GM19328 (cell line): ENCODE data around the gene HCN1.

Source experiments
- ATAC-seq: cut with Tn5 transposase; IDR thresholded peaks from one replicate; pipeline ENCODE4 v1.9.1; 2021; ENCODE audit warnings: mild to moderate bottlenecking, moderate library complexity; ENCODE audit not compliant: unreplicated experiment

The HCN1 gene

GRCh38 chr5:45696206-45696836 is at the start of gene HCN1:
Gene HCN1, minus strand, starts transcription at chr5:45696380.
- no peak for ATAC-seq

- no peak for ATAC-seq
These were observed 44.9 kb upstream of the HCN1 start for GRCh38 chr5:45741110-45741509.

DNA sequence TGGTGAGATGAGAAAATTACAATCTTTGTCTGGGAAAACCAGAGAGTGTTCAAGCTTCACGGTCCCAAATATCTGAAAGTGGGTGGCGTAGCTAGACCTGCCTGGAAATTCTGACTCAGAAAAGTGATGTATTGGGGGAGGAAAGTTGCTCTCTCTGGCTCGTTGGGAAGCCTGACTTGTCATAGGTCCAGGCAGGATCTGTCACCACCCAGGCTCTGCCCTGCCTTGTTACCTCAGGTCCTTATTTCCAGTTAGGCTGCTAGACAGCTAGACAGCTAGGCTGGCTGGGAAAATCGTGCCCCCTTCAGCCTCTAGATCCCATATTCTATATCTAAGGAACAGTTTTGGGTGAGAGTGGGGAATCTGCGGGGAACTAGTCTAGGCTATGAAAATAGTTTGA is 41.0 kb upstream of the HCN1 start:
- ATAC-seq: no peak

DNA sequence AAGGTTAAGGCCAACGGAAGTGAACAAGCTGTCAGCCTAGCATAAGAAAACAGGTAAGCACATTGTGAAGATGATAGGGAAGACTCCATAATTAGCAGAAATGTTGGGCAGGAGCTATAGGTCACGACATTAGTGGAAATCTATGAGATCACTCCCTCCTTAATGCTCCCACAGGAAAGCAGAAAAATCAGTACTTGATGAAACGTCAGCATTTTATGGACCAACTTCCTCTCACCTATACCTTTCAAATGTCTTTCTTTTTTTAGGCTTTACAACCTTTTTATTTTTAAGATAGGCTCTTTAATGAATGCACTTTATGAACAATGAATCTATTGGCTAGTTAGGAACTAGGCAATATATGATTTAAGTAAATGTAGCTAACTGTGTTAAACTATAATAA is 29.4 kb upstream of the HCN1 start:
- ATAC-seq: no peak

DNA sequence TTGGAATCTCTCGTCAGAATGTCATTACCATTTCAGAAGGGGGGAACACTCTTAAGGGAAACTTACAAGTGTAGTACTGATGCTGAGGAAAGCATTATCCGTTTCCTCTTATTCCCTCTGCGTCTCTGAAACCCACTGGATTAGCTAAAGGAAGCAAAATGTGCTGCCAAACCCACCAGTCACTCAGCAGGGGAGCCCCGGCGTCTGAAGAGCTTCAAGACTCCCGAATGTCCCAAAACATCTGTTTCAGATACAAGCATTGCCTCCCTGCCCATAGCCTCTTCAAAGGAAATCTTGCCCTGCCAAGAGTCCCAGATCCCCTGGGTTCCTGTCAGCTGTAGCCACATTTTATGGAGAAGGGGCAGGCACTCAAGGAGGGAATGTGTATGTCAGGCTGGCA is 1.0 kb upstream of the HCN1 start:
- ATAC-seq: no peak

DNA sequence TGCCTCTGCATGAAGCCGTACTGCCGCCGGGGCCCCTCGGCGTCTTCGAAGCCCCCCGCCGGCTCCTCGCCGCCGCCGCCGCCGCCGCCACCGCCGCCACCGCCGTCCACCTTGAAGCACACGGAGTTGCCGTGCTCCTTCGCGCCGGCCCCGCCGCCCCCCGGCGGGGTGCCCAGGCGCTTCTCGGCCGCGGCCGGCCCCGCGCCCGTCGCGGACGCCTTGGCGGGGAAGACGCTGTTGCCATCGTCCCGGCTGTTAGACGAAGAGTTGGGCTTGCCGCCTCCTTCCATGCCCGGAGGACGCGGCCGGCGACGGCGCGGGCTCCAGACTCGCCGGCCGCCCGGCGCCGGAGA is 400 bp downstream of the HCN1 start:
- ATAC-seq: no peak

- ATAC-seq: no peak
These were observed 993 bp downstream of the HCN1 start for GRCh38 chr5:45694971-45695803.

DNA sequence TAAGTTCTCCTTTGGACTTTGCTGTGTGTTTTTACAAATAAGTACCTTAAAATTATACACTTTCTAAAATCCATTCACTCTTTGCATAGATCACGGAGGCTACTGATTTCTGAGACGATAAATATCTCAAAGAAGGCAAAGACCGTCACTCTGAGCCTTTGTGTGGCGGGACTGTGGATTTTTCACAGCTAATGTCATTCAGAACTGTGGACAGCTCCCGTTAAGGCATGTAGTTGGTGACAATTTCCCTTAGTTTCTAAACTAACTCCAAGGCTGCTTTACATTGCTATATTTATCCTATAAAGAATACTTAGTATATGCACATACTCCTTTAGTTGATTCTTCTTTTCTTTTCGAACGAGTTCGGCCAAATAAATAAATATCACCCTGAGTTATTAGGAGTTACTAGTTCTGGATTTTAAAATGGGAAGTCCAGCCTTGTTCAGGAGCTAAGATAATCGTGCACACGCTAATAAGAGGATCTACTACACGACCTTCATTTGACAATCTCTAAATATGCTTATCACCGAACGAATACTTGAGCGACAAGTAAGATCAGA is 1.8 kb downstream of the HCN1 start:
- no peak for ATAC-seq

DNA sequence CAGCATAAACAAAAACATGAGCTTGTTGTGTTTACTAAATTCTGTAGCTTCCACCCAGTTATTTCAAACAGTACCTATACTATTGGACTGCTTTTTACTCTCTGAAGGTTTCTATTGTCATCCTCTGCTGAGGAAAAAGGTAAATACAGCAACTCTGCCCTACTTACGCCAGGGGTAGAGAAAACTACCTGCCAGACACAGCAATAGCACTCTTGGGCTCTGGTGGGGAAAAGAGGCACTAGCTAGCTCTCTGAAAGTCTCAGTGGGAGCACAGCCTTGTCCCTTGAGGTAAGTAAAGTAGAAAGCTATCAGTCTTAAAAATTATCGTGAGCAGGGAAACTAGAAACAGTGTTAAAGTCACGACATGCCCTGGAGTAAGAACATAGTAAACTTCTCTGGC is 3.7 kb downstream of the HCN1 start:
- no peak for ATAC-seq

- no peak for ATAC-seq
These were observed 4.5 kb downstream of the HCN1 start for GRCh38 chr5:45691656-45692055.

- no peak for ATAC-seq
These were observed 8.5 kb downstream of the HCN1 start for GRCh38 chr5:45687701-45688100.

DNA sequence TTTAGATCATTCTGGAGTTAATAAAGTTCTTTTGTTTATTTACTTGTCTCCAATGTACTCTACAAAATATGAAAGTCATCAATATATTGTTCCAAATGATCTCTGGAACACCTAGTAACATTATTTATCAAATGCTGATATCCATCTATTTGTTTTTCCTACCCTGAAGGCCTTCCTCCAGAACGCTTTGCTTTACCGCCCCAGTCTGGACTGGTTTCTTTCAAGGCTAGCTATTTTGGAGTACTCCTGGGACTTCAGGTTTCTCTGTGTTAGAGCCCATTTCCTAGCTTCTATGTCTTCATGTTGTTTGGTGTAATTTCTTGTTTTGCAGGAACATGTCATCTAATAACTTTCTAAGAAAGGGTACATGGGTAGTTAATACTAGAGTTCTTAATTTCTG is 9.6 kb downstream of the HCN1 start:
- ATAC-seq: no peak

- no peak for ATAC-seq
These were observed 12.1 kb downstream of the HCN1 start for GRCh38 chr5:45684118-45684517.

- no peak for ATAC-seq
These were observed 15.2 kb downstream of the HCN1 start for GRCh38 chr5:45680950-45681349.

DNA sequence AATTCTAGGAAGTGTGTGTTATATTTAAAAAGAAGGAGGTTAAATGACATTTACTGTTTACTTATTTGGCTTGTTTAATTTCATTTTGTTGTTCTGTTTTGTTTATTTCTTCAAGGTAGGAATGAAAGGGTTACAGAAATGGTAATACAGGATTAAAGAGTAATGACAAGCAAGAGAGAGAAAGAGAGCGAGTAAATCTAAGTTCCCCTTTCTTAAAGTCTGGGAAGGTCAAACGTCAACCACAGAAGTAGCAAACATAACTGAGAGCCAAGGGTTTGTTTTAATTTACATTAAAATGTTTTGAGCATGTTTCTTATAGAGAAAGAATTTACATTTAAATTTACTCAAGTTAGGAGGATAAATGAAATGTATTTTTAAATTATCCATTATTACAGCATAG is 18.7 kb downstream of the HCN1 start:
- no peak for ATAC-seq

GRCh38 chr5:45672271-45672670 is 23.9 kb downstream of the HCN1 start:
- no peak for ATAC-seq

DNA sequence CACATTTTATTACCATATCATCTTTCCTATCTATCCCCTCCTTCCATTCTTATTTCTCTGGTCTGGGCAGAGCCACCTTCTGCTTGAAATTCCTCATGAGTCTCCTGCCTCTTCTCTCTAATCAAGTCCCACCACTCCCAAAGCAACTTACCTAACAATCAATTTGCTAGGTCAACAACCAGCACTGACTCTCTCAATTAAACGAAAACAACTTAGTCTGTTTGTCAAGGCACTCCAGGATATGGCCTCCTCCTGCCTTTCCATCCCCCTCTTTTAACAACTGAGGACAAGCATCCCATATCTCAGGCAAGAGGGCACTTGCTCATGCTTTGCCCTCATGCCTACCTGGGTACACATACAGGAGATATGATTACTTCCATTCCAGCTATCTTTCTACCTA is 47.4 kb downstream of the HCN1 start:
- ATAC-seq: no peak

- ATAC-seq: no peak
These were observed 53.1 kb downstream of the HCN1 start for GRCh38 chr5:45643056-45643455.

GRCh38 chr5:45642370-45642769 is 53.8 kb downstream of the HCN1 start:
- ATAC-seq: no peak

GRCh38 chr5:45639040-45639439 is 57.1 kb downstream of the HCN1 start:
- no peak for ATAC-seq

- ATAC-seq: no peak
These were observed 69.0 kb downstream of the HCN1 start for GRCh38 chr5:45627076-45627656.

GRCh38 chr5:45623832-45624231 is 72.3 kb downstream of the HCN1 start:
- ATAC-seq: no peak
